ENCODE measurements around the gene PTRHD1.

DNA sequence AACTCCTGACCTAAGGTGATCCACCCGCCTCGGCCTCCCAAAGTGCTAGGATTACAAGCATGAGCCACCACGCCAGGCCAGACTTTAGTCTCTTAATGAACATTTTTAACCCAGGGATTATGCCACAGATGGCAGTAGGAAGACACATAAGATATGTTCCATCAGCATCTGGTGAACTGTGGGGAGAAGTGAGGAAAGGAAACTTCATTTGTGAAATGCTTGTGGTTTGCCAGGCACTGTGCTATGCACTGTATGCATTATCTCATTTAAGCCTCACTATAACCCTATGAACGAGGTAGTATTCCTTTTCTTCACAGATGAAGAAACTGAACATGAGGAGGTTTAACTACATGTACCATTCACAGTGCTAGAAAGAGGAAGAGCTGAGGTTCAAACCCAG is 29.3 kb downstream of the PTRHD1 start:
- TF ChIP-seq, protein P1, sequence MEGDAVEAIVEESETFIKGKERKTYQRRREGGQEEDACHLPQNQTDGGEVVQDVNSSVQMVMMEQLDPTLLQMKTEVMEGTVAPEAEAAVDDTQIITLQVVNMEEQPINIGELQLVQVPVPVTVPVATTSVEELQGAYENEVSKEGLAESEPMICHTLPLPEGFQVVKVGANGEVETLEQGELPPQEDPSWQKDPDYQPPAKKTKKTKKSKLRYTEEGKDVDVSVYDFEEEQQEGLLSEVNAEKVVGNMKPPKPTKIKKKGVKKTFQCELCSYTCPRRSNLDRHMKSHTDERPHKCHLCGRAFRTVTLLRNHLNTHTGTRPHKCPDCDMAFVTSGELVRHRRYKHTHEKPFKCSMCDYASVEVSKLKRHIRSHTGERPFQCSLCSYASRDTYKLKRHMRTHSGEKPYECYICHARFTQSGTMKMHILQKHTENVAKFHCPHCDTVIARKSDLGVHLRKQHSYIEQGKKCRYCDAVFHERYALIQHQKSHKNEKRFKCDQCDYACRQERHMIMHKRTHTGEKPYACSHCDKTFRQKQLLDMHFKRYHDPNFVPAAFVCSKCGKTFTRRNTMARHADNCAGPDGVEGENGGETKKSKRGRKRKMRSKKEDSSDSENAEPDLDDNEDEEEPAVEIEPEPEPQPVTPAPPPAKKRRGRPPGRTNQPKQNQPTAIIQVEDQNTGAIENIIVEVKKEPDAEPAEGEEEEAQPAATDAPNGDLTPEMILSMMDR (IDR thresholded peaks at IDR 0.05; ENCODE audit: borderline replicate concordance, extremely low read depth, low read length, poor library complexity, severe bottlenecking): no peak
- no peak for TF ChIP-seq EZH2 (IDR thresholded peaks at IDR 0.05; ENCODE audit: borderline replicate concordance, low read depth, low read length, severe bottlenecking)

Data from DND-41 (cell line).